HL-60 (cell line): ENCODE measurements around the gene PLXNB2.

ENCODE experiments used
- CTCF ChIP-seq: IDR thresholded peaks from one replicate; pipeline ENCODE4 v1.5.1; 2011; ENCODE audit warnings: low read length, control low read depth, inconsistent platforms; ENCODE audit not compliant: insufficient read depth
- GABPA ChIP-seq: IDR thresholded peaks from 2 replicates; pipeline ENCODE4 v1.6.1; 2012; ENCODE audit warnings: low read depth
- POLR2AphosphoS5 ChIP-seq: IDR thresholded peaks from 2 replicates; pipeline ENCODE4 v1.6.1; 2012; ENCODE audit warnings: low read depth

- no peak for TF ChIP-seq CTCF
- TF ChIP-seq POLR2AphosphoS5: no peak
- no peak for TF ChIP-seq GABPA
Measured at GRCh38 chr22:50347157-50347556, 39.7 kb upstream of the PLXNB2 start.
